ENCODE results near the gene GALNT13. TPM values are rescaled to one million over a fixed set of nuclear protein-coding genes. Genes with fewer than 3 reads are reported as not detected.

GALNT13 gene
- total RNA-seq, 6 experiments from 2014 or later, result not detected

DNA sequence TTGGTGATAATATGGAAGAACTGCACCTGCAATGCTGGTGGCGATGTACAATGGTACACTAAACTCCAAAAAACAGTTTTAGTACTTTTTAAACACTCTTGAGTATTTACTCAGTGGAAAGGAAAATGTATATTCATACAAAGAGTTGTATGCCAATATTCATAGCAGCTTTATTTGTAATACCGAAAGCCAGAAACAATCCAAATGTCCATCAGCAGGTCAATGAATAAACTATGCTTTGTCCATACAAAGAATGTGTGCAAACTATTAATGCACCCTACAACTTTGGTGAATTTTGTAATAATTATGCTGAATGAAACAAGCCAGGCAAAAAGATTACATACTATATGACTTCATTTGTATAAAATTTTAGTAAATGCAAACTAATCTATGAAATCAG, 396.3 kb downstream of the GALNT13 start:
- Mint-ChIP-seq H3K9me3 (peaks cover 10% of the 10 kb centered on the region), H3K4me3 (no peak overlapping the region), H3K4me1 (ENCODE audit: low read depth) (no peaks in the 10 kb centered on the region), H3K27me3 (ENCODE audit: insufficient read depth) (no peaks in the 10 kb centered on the region; the same call in 1 of the 2 replicates), H3K27ac (no peak overlapping the region), H3K36me3 (ENCODE audit: low read depth) (no peaks in the 10 kb centered on the region)
- TF ChIP-seq, protein P1, sequence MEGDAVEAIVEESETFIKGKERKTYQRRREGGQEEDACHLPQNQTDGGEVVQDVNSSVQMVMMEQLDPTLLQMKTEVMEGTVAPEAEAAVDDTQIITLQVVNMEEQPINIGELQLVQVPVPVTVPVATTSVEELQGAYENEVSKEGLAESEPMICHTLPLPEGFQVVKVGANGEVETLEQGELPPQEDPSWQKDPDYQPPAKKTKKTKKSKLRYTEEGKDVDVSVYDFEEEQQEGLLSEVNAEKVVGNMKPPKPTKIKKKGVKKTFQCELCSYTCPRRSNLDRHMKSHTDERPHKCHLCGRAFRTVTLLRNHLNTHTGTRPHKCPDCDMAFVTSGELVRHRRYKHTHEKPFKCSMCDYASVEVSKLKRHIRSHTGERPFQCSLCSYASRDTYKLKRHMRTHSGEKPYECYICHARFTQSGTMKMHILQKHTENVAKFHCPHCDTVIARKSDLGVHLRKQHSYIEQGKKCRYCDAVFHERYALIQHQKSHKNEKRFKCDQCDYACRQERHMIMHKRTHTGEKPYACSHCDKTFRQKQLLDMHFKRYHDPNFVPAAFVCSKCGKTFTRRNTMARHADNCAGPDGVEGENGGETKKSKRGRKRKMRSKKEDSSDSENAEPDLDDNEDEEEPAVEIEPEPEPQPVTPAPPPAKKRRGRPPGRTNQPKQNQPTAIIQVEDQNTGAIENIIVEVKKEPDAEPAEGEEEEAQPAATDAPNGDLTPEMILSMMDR (IDR thresholded peaks at IDR 0.05), result no peak
- no peak for DNase-seq

DNA sequence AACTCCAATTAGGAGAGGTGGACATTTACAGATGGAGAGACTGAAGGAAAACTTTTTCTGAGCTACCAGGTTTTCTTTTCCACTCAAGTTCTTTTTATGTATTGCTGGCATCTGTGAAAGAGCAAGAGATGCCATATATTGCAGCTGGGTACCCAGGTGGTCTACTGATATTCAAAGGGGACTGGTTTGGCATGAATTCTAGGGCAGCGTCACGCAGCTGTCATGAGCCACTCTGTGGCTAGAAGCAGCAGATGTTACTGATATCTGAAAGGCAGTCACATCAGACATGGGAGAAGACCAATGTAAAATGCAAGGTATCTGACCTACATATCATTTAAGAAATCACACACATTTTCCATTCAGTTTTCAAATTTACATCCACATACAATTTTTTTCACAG, 408.8 kb downstream of the GALNT13 start:
- no peak overlapping the region for H3K27ac Mint-ChIP-seq
- TF ChIP-seq, protein P1 (IDR thresholded peaks at IDR 0.05), result no peak
- H3K4me3 Mint-ChIP-seq, result no peak overlapping the region
- no peak for DNase-seq
- peaks cover 41% of the 10 kb centered on the region for H3K9me3 Mint-ChIP-seq
- 0 out of 2 replicates have a peak, but pooled peaks cover 5% of the 10 kb centered on the region for H3K36me3 Mint-ChIP-seq (ENCODE audit: low read depth)
- H3K27me3 Mint-ChIP-seq (ENCODE audit: insufficient read depth), result no peaks in the 10 kb centered on the region
- H3K4me1 Mint-ChIP-seq (ENCODE audit: low read depth), result no peaks in the 10 kb centered on the region

DNA sequence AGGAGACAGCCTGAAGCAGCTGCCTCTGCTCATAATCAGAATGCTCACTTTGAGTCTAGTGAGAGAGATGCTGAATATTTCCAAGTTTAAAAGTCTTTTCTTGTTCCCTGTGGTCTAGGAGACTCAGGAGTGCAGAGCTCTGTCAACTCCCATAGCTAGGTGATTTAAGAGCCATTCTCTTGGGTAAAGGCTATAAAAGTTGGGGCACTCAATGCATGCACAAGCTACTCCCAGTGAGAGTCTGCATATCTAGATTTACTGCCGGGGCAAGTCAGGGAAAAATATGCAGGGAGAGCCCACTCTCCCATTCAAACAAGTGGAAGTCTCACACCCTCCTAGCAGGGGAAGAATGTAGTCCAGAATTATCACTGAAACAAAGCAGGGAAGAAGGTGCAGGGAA, 418.1 kb downstream of the GALNT13 start:
- Mint-ChIP-seq H3K27me3 (ENCODE audit: insufficient read depth) (no peaks in the 10 kb centered on the region), H3K4me3 (no peak overlapping the region), H3K36me3 (ENCODE audit: low read depth) (peaks cover 5% of the 10 kb centered on the region), H3K27ac (no peak overlapping the region), H3K9me3 (peaks cover 46% of the 10 kb centered on the region), H3K4me1 (ENCODE audit: low read depth) (no peaks in the 10 kb centered on the region)
- TF ChIP-seq, protein P1 (IDR thresholded peaks at IDR 0.05), result no peak
- no peak for DNase-seq

DNA sequence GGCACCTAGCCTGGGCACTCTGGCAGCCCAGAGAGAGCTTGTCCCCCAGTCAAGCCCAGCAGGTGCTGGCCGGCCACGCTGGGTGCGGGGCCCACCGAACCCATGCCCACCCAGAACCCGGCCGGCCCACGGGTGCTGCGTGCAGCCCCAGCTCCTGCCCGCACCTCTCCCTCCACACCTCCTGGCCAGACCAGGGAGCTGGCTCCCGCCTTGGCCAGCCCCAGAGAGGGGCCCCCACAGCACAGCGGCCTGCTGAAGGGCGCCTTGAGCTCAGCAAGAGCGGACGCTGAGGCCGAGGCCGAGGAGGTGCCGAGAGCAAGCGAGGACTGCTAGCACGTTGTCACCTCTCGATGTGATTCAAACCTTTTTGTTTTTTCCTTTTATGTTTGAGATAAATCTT, 419.8 kb downstream of the GALNT13 start:
- no peak for DNase-seq
- TF ChIP-seq, protein P1 (IDR thresholded peaks at IDR 0.05), result no peak
- peaks cover 49% of the 10 kb centered on the region for H3K9me3 Mint-ChIP-seq
- no peak overlapping the region for H3K27ac Mint-ChIP-seq
- H3K4me1 Mint-ChIP-seq (ENCODE audit: low read depth), result no peaks in the 10 kb centered on the region
- no peak overlapping the region for H3K4me3 Mint-ChIP-seq
- H3K36me3 Mint-ChIP-seq (ENCODE audit: low read depth), result peaks cover 5% of the 10 kb centered on the region
- H3K27me3 Mint-ChIP-seq (ENCODE audit: insufficient read depth), result no peaks in the 10 kb centered on the region

DNA sequence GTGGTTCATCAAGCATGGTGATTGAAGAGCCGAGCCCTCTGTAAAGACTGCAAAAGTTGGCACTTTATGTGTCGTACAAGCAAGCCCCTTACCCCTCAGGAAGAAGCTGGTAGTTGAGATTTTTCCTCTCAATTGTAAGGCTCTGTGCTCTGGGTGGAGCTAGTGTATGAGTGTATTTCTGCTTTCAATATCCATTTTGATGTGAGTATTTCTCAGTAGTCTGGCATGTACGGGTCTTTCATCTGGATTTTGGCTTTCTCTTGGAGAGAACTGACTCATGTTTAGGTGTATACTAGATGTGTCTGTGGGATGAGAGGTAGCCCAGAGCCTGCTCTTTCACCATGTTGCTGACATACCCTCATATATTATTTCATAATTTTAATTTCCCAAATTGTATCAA, 420.2 kb downstream of the GALNT13 start:
- Mint-ChIP-seq H3K4me1 (ENCODE audit: low read depth) (no peaks in the 10 kb centered on the region), H3K27ac (no peak overlapping the region), H3K9me3 (peaks cover 45% of the 10 kb centered on the region), H3K36me3 (ENCODE audit: low read depth) (peaks cover 5% of the 10 kb centered on the region), H3K4me3 (no peak overlapping the region), H3K27me3 (ENCODE audit: insufficient read depth) (no peaks in the 10 kb centered on the region)
- DNase-seq, result no peak
- TF ChIP-seq, protein P1 (IDR thresholded peaks at IDR 0.05), result no peak

DNA sequence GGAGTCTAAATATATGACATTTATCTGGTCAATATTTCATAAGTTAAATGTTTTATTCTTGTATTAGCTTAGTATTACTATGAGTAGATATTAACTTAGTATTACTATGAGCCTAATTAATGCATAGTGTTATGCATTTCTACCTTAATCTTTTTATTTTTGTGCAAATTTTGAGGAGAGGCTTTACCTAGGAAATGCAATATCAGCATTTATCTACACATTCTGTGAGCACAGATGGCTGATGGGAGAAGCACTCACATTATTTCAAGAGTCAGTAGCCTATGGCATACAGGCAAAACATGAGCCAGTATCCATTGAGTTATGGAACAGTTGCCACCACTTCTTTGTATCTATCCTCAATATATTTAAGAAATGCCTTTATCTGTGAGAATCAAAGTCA, 422.1 kb downstream of the GALNT13 start:
- TF ChIP-seq, protein P1 (IDR thresholded peaks at IDR 0.05), result no peak
- peaks cover 26% of the 10 kb centered on the region for H3K9me3 Mint-ChIP-seq
- no peak overlapping the region for H3K27ac Mint-ChIP-seq
- H3K36me3 Mint-ChIP-seq (ENCODE audit: low read depth), result peaks cover 5% of the 10 kb centered on the region; the same call in 1 of the 2 replicates
- H3K4me3 Mint-ChIP-seq, result no peak overlapping the region
- no peak for DNase-seq
- H3K4me1 Mint-ChIP-seq (ENCODE audit: low read depth), result no peaks in the 10 kb centered on the region
- H3K27me3 Mint-ChIP-seq (ENCODE audit: insufficient read depth), result no peaks in the 10 kb centered on the region
